GM18951 (cell line): ENCODE data around the gene HNRNPUL2.
"Not testable (repeated sequence)": the region's sequence is repeated elsewhere in the genome, so short reads cannot be mapped to it uniquely, and the experiment has no call there.

Source experiments
- POLR2A ChIP-seq: IDR thresholded peaks from 4 replicates; pipeline ENCODE4 v1.6.1; 2011; ENCODE audit warnings: mild to moderate bottlenecking; ENCODE audit not compliant: insufficient read length, insufficient read depth; ENCODE audit errors: extremely low read depth
- in situ Hi-C: fragments of 300-500 bp; cut with MboI; formaldehyde crosslinking; loops from one replicate; pipeline ENCODE4 v1.12.0; 2022; ENCODE audit warnings: low sequenced_read_pairs, mixed read lengths, inconsistent platforms; ENCODE audit not compliant: unreplicated experiment

HNRNPUL2 gene

GRCh38 chr11:62705413-62705812 lies 21.8 kb downstream of the HNRNPUL2 start:
- in situ Hi-C loops: no loop called here
- no peak for TF ChIP-seq POLR2A

DNA sequence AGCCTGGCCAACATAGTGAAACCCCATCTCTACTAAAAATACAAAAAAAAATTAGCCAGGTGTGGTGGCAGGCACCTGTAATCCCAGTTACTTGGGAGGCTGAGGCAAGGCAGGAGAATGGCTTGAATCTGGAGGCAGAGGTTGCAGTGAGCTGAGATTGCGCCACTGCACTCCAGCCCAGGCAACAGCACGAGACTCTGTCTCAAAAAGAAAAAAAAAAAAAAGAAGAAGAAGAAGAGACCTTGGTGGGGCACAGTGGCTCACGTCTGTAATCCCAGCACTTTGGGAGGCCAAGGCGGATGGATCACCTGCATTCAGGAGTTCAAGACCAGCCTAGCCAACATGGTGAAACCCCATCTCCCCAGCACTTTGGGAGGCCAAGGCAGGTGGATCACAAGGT lies 23.3 kb downstream of the HNRNPUL2 start:
- in situ Hi-C loops: not testable (repeated sequence)

- in situ Hi-C loops: no loop called here
- TF ChIP-seq POLR2A: no peak
These were observed 25.0 kb downstream of the HNRNPUL2 start for GRCh38 chr11:62702246-62702645.

DNA sequence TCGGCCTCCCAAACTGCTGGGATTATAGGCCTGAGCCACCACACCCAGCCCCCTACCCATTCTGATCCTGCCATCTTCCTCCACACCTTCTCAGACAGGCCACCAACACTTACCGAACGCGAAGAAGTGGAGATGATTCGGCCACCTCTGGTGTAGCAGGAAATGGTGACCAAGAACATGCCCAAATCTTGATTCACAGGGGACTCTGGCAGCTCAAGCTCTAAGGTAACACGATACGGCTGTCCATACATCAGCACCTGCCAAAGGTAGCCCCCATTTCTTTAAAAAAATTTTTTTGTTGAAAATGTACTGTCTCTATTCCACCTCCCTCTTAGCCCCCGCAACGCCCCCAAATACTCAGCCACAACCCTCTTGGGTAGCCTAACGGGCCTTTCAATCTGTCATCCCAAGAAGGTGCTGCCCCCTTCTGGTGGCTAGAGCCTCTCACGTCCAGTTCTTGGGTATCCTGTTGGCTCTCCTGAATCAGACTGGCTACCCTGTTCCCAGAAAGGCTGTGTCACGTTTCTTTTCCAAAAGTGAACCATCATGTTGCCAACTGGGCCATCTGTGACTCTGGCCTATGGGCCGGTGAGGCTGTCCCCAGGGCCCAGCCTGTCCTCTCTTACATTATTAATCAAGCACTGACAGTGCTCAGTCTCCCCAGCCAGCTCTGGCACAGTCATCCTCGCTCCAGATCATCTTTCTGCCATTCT lies 32.6 kb downstream of the HNRNPUL2 start:
- TF ChIP-seq POLR2A: no peak
- in situ Hi-C loops: no loop called here

GRCh38 chr11:62693624-62694023 lies 33.6 kb downstream of the HNRNPUL2 start:
- in situ Hi-C loops: not testable (repeated sequence)

GRCh38 chr11:62689421-62690183 lies 37.7 kb downstream of the HNRNPUL2 start, which contains the start of gene LRRN4CL:
Gene LRRN4CL (minus strand): TSS chr11:62689530. CDS start chr11:62688508, 1,022 bp downstream.
- in situ Hi-C loops: no loop called here
- TF ChIP-seq POLR2A: no peak

- in situ Hi-C loops: no loop called here
- no peak for TF ChIP-seq POLR2A
These were observed 38.8 kb downstream of the HNRNPUL2 start for GRCh38 chr11:62688491-62688890.

DNA sequence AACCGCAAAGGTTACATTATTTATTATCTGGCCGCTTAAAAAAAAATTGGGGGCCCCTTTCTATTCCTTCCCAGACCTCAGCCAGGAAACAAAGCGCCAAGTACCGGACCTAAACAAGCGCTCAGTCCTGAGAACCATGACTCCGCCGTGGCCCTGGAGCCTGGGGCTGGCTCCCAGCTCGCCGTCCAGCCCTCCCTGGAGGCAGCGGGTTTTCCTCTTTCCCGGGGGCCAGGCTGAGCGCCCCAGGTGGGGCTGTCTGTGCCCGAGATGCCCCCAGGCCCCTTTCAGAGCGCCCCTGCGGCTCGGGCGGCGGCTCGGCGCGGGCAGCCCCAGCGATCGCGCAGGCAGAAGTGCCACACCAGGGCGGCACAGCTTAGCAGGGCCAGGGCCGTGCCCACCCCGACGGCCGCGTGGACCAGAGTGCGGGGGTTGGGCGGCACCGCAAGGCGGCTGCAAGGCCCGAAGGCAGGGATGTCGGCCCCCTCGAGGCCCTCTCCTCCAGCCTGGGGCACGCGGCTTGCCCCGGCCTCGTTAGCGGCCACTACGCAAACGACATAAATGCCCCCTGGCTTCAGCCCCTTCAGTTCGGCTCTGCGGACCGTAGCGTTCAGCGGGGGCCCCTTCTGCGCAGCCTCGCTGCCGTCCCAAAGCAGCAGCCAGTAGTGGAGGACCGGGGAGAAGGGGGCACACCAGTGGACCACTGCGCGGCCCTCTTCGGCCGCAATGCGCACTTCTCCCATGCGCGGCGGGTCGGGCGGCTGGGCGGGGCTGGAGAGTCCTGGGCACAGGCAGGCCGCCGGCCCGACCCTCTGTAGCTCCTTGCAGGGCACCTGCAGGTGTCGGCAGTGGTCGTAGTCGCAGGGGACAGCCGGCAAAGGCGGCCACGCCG lies 39.5 kb downstream of the HNRNPUL2 start:
- TF ChIP-seq POLR2A: no peak
- in situ Hi-C loops: no loop called here

- TF ChIP-seq POLR2A: no peak
- in situ Hi-C loops: no loop called here
These were observed 44.7 kb downstream of the HNRNPUL2 start for GRCh38 chr11:62682518-62682917.

GRCh38 chr11:62680825-62681240 lies 46.4 kb downstream of the HNRNPUL2 start:
- no peak for TF ChIP-seq POLR2A
- in situ Hi-C loops: no loop called here

DNA sequence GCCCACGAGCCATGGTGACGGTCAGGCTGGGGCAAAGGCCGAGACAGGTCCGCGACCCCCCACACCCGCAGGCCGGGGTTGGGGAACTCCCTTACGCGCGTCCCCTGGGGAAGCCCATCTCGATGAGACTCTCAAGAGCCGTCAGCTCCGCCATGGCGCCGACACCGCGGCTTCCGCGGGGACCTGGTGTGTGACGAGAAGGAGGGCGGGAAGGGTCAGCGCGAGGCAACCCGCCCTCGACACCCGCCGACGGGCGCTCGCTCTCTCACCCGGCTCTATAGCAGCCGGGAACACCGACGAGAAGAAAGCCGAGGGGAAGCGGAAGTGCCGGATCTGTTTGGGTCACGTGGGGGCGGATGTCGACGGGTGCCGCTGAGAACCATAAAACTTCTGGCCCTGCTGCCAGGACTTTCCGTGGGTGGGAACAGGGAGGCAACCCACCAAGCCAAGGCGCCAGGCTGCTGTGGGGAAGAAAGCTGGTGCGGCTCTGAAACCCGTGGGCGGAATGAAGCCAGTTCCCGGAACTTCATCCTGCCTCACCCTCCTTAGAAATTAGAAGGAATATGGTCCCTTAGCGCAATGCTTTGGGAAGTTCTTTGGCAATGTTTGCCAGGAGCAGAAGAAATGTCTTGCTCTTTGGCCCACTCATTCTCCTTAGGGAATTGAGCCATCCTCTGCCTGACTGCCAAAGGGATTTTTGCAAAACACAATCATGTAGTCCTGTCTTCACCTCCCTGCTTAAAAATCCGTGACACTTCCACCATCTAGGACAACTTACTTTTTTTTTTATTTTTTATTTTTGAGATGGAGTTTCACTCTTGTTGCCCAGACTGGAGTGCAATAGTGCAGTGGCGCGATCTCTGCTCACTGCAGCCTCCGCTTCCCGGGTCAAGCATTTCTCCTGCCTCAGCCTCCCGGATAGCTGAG lies 48.2 kb downstream of the HNRNPUL2 start, which contains the start of gene UBXN1:
TSS of gene UBXN1 (minus strand) at position 304 of the 927 bp plus-strand sequence. CDS start at position 154, 150 bp downstream.
- TF ChIP-seq POLR2A: peak; percentile 84
- in situ Hi-C loops: no loop called here

GRCh38 chr11:62678433-62678769 lies 48.9 kb downstream of the HNRNPUL2 start:
- in situ Hi-C loops: no loop called here
- no peak for TF ChIP-seq POLR2A
